Breast epithelium (tissue), 4 donors: Measurements from ENCODE around the gene AIG1. TPM values are rescaled to one million over a fixed set of nuclear protein-coding genes. Genes with fewer than 3 reads are reported as not detected.

ENCODE experiments used
- DNase-seq, 2 donors: peaks; one replicate each; pipeline ENCODE4 v3.0.0-alpha.2; 2019; ENCODE audit warnings: low spot score in 2 of 2
- H3K27ac ChIP-seq, 2 donors: fragments of 200-600 bp; sonication (generic) in 1 of 2; one replicate each; pipeline ENCODE4 v1.5.1; 2016 to 2019; ENCODE audit warnings: mild to moderate bottlenecking in 1 of 2
- H3K27me3 ChIP-seq, 2 donors: fragments of 200-600 bp; sonication (generic) in 1 of 2; one replicate each; pipeline versions ENCODE4 v1.5.1 to v1.6.0; 2017 to 2019; ENCODE audit warnings: control low read depth in 1 of 2, mild to moderate bottlenecking in 1 of 2
- H3K36me3 ChIP-seq: fragments of 200-600 bp; one replicate; pipeline ENCODE4 v1.5.1; 2019
- H3K4me1 ChIP-seq, 2 donors: fragments of 200-600 bp; sonication (generic); one replicate each; pipeline ENCODE4 v1.5.1; 2016 to 2019; ENCODE audit warnings: control low read depth in 1 of 2
- H3K4me3 ChIP-seq, 3 donors: fragments of 200-600 bp; sonication (generic); 1 replicate in 2 of 3; 2 replicates in 1 of 3; pipeline ENCODE4 v1.5.1; 2016 to 2019; ENCODE audit warnings: mild to moderate bottlenecking in 3 of 3, moderate library complexity in 2 of 3
- H3K9me3 ChIP-seq, 2 donors: fragments of 200-600 bp; sonication (generic) in 1 of 2; one replicate each; pipeline ENCODE4 v1.5.1; 2016 to 2019; ENCODE audit warnings: control low read depth in 1 of 2
- POLR2A ChIP-seq: fragments of 450-650 bp; IDR thresholded peaks from one replicate; pipeline ENCODE4 v1.6.1; 2016; ENCODE audit warnings: antibody characterized with exemption, mild to moderate bottlenecking, moderate library complexity
- POLR2AphosphoS5 ChIP-seq, 3 donors: sonication (generic); formaldehyde crosslinking; IDR thresholded peaks; one replicate each; pipeline ENCODE4 v1.6.1; 2017; ENCODE audit warnings: antibody characterized with exemption in 3 of 3
- intact Hi-C: fragments of 100-400 bp; cut with DNase I; formaldehyde crosslinking; loops from one replicate; pipeline ENCODE4 v1.15.1; 2023; ENCODE audit warnings: low total_unique reads
- total RNA-seq, 3 donors: library from RNA; depleted of rRNA; stranded (reverse); fragments of >200 nt; gene quantifications; one replicate each; pipeline ENCODE4 v1.1.0, GENCODE V29; 2016
- TF ChIP-seq, protein P1 (sequence below), 3 donors: fragments of 450-650 bp; IDR thresholded peaks; one replicate each; pipeline ENCODE4 v1.5.1; 2016 to 2017; ENCODE audit warnings: antibody characterized with exemption in 3 of 3, mild to moderate bottlenecking in 3 of 3, moderate library complexity in 3 of 3

The AIG1 gene
- total RNA-seq, 3 donors from 2014 or later, result 43.0 to 53.6 (median 44.2) TPM

DNA sequence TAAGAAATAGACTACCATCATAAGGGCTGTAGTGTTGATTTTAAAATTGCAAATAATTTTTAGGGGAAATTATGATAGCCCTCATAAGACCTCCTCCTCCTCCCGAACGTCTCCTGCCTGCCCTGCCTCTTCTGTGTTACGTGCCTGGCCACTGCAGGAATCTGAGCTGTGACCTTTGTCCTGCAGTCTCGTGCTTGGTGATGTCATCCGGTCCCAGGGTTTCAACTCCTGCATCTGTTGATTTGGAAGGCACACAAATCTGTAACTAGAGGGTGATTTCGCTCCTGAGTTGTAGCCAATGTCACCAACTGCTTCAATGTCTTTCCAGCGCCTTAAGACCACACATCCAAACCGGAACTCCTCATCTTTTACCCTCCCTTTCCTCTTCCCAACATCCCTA is 163.2 kb downstream of the AIG1 start:
- no peak for DNase-seq
- Histone ChIP-seq H3K9me3 (no peaks in the 10 kb centered on the region), H3K4me1 (no peaks in the 10 kb centered on the region), H3K27ac (no peak overlapping the region), H3K27me3 (no peaks in the 10 kb centered on the region), H3K4me3 (no peak overlapping the region), H3K36me3 (no peaks in the 10 kb centered on the region)
- no peak for TF ChIP-seq POLR2A
- TF ChIP-seq, protein P1, sequence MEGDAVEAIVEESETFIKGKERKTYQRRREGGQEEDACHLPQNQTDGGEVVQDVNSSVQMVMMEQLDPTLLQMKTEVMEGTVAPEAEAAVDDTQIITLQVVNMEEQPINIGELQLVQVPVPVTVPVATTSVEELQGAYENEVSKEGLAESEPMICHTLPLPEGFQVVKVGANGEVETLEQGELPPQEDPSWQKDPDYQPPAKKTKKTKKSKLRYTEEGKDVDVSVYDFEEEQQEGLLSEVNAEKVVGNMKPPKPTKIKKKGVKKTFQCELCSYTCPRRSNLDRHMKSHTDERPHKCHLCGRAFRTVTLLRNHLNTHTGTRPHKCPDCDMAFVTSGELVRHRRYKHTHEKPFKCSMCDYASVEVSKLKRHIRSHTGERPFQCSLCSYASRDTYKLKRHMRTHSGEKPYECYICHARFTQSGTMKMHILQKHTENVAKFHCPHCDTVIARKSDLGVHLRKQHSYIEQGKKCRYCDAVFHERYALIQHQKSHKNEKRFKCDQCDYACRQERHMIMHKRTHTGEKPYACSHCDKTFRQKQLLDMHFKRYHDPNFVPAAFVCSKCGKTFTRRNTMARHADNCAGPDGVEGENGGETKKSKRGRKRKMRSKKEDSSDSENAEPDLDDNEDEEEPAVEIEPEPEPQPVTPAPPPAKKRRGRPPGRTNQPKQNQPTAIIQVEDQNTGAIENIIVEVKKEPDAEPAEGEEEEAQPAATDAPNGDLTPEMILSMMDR (IDR thresholded peaks at IDR 0.05), result no peak
- no peak for TF ChIP-seq POLR2AphosphoS5 (IDR thresholded peaks at IDR 0.05)
- intact Hi-C loops, result loop anchor here (5.0 kb wide), 1 partner anchor 1072 kb away; no protein-coding TSS in a partner anchor

DNA sequence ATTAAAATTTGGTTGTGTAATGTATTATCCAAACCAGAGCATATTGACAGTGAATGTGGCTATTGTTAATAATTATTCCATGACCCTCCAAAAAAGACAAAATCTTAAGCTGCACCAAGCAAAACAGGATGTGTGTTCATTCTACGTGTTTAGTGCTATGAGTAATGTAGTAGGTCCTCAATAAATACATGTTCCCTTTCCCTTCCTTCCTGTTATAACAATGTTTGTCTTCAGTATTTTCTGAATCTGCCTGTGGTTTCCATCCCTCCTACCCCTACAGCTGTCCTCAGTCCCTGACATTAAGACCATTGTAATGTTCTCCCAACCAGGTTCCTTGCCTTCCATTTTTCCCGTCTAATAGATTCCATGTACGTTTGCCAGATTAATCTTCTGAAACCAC is 163.8 kb downstream of the AIG1 start:
- H3K27me3 ChIP-seq, result no peaks in the 10 kb centered on the region
- no peak for DNase-seq
- no peak overlapping the region for H3K27ac ChIP-seq
- no peaks in the 10 kb centered on the region for H3K36me3 ChIP-seq
- intact Hi-C loops, result loop anchor here (5.0 kb wide), 1 partner anchor 1072 kb away; no protein-coding TSS in a partner anchor
- no peak overlapping the region for H3K4me3 ChIP-seq
- H3K4me1 ChIP-seq, result no peaks in the 10 kb centered on the region
- TF ChIP-seq, protein P1 (IDR thresholded peaks at IDR 0.05), result no peak
- TF ChIP-seq POLR2AphosphoS5 (IDR thresholded peaks at IDR 0.05), result no peak
- TF ChIP-seq POLR2A, result no peak
- no peaks in the 10 kb centered on the region for H3K9me3 ChIP-seq

DNA sequence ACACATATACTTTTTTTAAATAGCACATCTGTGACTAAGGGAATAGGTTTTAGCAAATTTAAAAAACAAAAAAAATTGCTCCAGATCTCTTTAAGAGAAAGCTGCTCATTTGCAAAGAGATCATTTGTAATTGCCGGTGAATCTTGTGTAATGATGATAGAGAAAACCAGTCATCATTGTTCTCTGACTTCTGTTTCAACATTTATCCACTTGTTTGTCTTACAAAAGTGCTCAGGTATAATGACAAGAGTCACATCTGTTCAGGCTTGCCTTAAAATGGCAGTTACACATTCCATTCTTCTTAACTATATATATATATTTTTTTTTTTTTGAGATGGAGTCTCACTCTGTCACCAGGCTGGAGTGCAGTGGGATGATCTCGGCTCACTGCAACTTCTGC is 165.2 kb downstream of the AIG1 start:
- no peaks in the 10 kb centered on the region for H3K27me3 ChIP-seq
- no peaks in the 10 kb centered on the region for H3K9me3 ChIP-seq
- TF ChIP-seq POLR2A, result no peak
- TF ChIP-seq, protein P1 (IDR thresholded peaks at IDR 0.05), result no peak
- TF ChIP-seq POLR2AphosphoS5 (IDR thresholded peaks at IDR 0.05), result no peak
- no peaks in the 10 kb centered on the region for H3K36me3 ChIP-seq
- no peaks in the 10 kb centered on the region for H3K4me1 ChIP-seq
- no peak overlapping the region for H3K27ac ChIP-seq
- H3K4me3 ChIP-seq, result no peak overlapping the region
- intact Hi-C loops, result no loop called here
- no peak for DNase-seq

DNA sequence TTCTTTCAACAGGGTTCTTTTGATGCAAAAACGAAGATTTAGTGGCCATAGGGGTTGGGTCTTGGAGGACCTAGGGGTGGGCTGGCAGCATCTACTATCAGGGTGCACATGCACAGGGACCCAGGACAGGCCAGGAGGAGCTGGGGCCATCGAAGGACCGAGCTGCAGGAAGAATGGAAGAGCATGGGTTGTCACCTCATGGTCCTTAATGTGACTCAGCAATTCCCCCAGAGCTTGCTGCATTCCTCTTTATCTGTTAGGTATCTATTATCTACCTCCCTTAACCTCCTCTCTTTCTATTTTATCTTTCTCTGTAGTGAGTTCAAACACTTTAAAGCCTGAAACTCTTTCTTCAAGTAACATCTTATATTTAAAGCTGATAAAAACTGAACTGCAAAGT is 167.0 kb downstream of the AIG1 start:
- Histone ChIP-seq H3K4me3 (no peak overlapping the region), H3K36me3 (no peaks in the 10 kb centered on the region), H3K27me3 (no peaks in the 10 kb centered on the region), H3K27ac (no peak overlapping the region), H3K4me1 (no peaks in the 10 kb centered on the region), H3K9me3 (no peaks in the 10 kb centered on the region)
- DNase-seq, result no peak
- TF ChIP-seq, protein P1 (IDR thresholded peaks at IDR 0.05), result no peak
- TF ChIP-seq POLR2AphosphoS5 (IDR thresholded peaks at IDR 0.05) (no peak), POLR2A (no peak)
- intact Hi-C loops, result no loop called here

DNA sequence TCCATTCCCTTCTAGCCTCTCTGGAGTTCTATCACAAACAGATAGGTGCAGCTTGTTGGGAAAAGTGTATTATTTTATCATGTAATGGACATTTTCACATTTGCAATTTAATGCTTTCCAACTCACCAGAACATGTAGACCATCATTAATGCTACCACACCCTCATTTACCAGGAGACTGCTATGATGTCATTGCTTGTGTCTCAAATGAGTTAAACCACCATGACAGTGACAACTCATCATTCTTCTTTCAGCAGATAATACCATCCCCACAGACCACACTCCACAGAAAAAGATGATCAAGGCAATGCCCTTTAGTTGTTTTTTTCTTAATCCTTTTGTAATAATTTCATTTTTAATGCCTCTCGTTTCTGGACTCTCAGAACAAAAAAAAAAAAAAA is 168.7 kb downstream of the AIG1 start:
- no peak overlapping the region for H3K27ac ChIP-seq
- no peaks in the 10 kb centered on the region for H3K27me3 ChIP-seq
- H3K4me3 ChIP-seq, result no peak overlapping the region
- DNase-seq, result no peak
- no peaks in the 10 kb centered on the region for H3K4me1 ChIP-seq
- H3K36me3 ChIP-seq, result no peaks in the 10 kb centered on the region
- intact Hi-C loops, result no loop called here
- TF ChIP-seq POLR2AphosphoS5 (IDR thresholded peaks at IDR 0.05), result no peak
- TF ChIP-seq, protein P1 (IDR thresholded peaks at IDR 0.05), result no peak
- no peaks in the 10 kb centered on the region for H3K9me3 ChIP-seq
